Epithelial cell of esophagus (primary cell): ENCODE measurements around the gene VPS51.

ENCODE experiments used
- DNase-seq: peaks from one replicate; pipeline ENCODE4 v3.0.0; 2010; ENCODE audit warnings: low read depth
- H3K4me3 ChIP-seq: 2 replicates; pipeline ENCODE4 v1.5.1; 2011; ENCODE audit warnings: mild to moderate bottlenecking, low read length, control low read depth
- TF ChIP-seq, protein P1 (sequence below): IDR thresholded peaks from 2 replicates; pipeline ENCODE4 v1.5.1; 2011; ENCODE audit warnings: low read depth, mild to moderate bottlenecking, low read length, control low read depth, inconsistent platforms; ENCODE audit not compliant: insufficient read depth; ENCODE audit errors: missing control alignments

The VPS51 gene

DNA sequence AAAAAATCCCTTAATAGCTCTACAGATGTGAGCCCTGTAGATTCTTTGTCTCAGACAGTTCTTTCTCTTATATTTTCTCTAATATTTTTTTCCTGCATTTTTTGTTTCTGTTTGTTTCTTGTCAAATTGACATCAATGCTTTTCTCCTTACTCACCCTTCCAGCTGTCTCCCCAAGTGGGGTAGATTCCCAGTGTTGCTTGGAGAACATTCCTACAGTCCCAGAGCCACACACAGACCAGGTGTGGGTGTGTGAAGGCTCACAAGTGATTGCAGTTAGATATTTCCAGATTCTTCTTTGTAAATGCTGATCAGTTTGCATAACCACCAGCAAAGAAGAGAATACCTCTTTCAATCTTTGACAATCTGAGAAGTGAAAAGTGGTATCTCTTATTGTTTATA lies 7.5 kb downstream of the VPS51 start:
- DNase-seq: no peak
- H3K4me3 ChIP-seq: no peak overlapping the region
- TF ChIP-seq, protein P1, sequence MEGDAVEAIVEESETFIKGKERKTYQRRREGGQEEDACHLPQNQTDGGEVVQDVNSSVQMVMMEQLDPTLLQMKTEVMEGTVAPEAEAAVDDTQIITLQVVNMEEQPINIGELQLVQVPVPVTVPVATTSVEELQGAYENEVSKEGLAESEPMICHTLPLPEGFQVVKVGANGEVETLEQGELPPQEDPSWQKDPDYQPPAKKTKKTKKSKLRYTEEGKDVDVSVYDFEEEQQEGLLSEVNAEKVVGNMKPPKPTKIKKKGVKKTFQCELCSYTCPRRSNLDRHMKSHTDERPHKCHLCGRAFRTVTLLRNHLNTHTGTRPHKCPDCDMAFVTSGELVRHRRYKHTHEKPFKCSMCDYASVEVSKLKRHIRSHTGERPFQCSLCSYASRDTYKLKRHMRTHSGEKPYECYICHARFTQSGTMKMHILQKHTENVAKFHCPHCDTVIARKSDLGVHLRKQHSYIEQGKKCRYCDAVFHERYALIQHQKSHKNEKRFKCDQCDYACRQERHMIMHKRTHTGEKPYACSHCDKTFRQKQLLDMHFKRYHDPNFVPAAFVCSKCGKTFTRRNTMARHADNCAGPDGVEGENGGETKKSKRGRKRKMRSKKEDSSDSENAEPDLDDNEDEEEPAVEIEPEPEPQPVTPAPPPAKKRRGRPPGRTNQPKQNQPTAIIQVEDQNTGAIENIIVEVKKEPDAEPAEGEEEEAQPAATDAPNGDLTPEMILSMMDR: no peak

DNA sequence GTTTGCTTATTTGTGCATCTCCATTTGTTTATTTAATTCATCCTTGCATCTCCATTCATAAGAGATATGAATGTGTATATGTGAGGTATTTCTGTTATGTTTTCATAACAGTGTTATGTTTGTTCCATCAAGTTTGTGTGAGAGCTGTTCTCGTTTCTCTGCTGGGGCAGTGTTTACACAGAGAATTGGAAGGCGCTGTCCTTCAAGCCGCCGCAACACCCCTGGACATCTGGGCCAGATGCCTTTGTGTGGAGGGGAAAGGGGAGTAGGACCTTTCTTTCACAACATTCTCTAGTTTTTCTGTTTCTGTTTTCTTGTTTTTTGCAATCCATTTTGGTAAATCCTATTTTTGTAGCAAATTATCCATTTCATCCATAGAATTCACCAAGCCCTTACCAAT lies 8.6 kb downstream of the VPS51 start:
- no peak for DNase-seq
- H3K4me3 ChIP-seq: no peak overlapping the region
- TF ChIP-seq, protein P1: no peak

DNA sequence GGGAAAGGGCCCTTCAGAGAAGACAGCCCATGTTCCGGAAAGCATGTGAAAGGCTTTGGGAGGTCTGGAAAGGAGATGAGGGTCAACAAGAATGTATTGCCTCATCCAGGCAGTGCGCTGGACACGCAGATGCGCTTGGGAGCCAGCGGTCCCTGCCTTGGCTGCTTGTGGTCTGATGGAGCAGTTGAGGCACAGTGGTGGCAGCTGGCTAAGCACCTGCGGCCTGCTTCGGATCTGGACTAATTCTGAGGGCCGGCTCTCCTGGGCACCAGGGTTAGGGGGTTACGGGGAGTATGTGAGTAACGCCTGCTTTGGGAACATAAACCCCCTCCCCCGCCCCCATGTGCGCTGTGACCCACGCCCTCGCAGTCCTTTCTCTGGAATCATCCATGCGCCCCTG lies 11.1 kb downstream of the VPS51 start:
- no peak for DNase-seq
- TF ChIP-seq, protein P1: no peak
- no peak overlapping the region for H3K4me3 ChIP-seq

DNA sequence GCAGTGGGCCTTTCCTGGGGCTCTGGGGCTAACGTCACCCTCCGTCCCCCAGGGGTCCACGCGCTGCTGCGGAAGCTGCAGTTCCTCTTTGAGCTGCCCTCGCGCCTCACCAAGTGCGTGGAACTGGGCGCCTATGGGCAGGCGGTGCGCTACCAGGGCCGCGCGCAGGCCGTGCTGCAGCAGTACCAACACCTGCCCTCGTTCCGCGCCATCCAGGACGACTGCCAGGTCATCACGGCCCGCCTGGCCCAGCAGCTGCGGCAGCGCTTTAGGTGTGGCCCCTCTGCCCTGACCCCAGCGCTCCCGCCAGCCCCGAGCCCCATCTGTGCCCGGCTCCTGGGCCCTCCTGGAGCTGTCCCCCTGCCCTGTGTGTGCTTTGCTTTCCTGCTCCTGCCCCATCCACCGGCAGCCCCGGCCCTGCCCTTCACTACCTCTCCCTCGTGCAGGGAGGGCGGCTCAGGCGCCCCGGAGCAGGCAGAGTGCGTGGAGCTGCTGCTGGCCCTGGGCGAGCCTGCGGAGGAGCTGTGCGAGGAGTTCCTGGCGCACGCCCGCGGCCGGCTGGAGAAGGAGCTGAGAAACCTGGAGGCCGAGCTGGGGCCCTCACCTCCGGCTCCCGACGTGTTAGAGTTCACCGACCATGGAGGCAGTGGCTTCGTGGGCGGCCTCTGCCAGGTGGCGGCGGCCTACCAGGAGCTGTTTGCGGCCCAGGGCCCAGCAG lies 11.9 kb downstream of the VPS51 start:
- DNase-seq: no peak
- H3K4me3 ChIP-seq: no peak overlapping the region
- TF ChIP-seq, protein P1: no peak

DNA sequence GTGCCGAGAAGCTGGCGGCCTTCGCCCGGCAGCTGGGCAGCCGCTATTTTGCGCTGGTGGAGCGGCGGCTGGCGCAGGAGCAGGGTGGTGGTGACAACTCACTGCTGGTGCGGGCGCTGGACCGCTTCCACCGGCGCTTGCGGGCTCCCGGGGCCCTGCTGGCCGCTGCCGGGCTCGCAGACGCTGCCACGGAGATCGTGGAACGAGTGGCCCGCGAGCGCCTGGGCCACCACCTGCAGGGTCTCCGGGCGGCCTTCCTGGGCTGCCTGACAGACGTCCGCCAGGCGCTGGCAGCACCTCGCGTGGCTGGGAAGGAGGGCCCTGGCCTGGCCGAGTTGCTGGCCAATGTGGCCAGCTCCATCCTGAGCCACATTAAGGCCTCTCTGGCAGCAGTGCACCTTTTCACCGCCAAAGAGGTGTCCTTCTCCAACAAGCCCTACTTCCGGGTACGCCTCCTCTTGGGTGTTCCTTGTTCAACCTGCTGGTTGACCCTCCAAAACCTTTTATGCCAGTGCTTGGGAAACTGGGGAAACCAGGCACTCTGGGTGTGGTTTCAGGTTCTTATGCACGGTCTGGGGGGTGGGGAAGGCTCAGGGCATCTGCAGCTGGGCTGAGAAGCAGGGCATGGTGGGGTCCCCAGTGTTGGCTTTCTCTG lies 12.6 kb downstream of the VPS51 start:
- TF ChIP-seq, protein P1: no peak
- DNase-seq: peak; percentile 26
- no peak overlapping the region for H3K4me3 ChIP-seq

DNA sequence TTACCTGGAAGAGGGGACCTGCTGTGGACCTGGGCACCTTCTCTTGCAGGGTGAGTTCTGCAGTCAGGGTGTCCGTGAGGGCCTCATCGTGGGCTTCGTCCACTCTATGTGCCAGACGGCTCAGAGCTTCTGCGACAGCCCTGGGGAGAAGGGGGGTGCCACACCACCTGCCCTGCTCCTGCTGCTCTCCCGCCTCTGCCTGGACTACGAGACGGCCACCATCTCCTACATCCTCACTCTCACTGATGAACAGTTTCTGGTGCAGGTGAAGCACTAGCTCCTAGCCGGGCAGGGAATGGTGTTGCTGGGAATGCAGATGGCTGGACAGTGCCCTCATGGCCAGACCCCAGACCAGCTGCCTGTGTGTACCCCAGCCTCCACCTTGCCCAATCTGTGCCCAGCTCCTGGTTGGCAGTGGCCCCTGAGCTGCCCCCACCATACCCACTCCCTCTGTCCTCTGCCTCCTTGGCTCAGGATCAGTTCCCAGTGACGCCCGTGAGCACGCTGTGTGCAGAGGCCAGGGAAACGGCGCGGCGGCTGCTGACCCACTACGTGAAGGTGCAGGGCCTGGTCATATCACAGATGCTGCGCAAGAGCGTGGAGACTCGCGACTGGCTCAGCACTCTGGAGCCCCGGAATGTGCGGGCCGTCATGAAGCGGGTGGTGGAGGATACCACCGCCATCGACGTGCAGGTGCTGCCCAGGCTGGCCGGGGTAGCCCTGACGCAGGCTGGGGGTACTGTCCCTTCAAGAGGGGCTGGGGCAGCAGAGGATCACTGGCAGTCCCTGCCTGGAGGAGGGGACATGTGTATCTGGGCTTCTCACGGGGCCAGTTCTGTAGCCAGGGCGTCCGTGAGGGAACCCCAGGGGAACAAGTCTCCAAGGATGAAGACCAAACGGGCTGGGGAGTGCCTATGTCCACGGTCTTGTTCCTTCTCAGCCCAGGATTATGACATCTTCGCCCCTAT lies 13.5 kb downstream of the VPS51 start:
- TF ChIP-seq, protein P1: no peak

More for the DNA sequence above, 13.5 kb downstream of the VPS51 start:
- no peak overlapping the region for H3K4me3 ChIP-seq
- DNase-seq: no peak
